UCSD-AML1 (cell line): ENCODE data around the gene UNC80.

Source experiments
- DNase-seq: peaks from one replicate; lab custom pipeline; 2025; ENCODE audit not compliant: unreplicated experiment; lab: John Stamatoyannopoulos, UW

Gene UNC80

DNA sequence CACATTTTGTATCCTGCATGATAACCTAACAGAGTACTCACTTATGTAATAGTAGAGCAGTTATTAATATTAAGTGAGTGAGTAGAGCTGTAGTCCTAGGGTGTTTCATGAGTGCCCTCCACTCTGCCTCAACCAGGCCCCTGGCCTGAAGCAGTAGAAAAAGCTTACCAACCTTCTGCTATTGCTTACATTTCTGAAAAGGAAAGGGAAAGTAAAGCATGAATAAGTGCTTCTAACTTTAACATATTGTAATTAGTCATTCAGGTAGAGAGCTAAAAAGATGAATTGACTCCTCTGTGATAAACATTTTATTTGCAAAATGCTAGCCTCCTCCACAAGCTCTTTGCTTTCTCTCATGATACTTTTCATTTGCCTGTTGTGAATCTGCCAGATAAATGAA is 136.1 kb downstream of the UNC80 start:
- no peak for DNase-seq

DNA sequence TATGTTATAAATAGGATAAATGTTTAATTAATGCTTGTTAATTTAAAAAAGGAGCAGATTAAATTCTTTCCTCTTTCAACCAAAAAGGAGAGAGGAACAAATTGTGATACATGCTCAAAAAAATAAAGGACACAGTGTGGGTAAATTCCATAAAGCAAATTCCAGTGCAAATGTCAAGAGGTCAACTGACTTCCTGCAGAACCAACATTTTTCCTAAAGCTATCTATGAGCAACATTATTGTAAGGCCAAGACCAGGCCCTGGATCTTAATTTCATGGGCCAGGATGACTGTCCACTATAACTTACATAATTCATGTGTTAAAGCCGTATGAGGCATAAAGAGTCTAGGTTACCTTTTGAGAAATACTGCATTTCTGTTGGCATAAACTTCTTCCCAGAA is 136.9 kb downstream of the UNC80 start:
- no peak for DNase-seq

DNA sequence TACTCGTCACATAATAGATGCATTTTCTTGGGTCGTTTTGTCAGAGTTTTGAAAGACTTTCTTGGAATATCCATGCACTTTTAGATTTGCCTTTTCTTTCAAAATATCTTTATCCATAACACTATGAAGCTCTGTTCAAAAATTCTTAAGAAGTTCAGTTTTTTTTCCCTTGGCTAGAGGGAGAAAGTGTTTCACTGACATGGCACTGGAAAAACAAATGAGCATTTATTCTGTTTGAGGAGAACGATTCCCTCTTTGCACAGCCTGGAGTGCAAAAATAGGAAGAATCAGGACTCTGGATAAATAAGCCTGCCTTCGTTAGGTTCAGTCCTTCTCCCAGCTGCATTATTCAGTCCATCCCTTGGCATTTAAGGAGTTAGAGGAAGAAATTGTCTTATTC is 139.9 kb downstream of the UNC80 start:
- no peak for DNase-seq

DNA sequence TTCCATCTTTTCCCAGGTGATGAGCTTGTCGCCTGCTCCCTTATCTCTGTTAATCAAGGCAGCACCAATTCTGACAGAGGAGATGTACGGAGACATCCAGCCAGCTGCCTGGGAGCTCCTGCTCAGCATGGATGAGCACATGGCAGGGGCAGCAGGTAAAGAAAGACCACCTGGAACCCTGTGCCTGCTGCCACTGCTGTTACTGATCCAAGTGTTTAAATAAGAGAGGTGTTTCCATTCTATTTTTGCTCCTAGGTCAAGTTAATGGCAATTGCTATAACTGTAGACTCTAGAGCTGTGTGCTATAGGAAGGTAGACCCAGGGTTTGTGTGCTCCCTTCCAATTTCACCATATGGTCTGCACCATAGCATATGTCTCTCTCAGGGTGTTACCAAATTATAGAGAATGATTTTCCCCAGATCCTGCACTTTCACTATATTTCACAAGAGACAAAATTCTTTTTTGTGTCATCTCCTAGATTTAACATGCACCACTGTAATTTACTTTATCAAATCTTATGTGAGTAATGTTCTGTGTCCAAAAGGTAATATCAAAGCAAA is 142.2 kb downstream of the UNC80 start:
- no peak for DNase-seq

DNA sequence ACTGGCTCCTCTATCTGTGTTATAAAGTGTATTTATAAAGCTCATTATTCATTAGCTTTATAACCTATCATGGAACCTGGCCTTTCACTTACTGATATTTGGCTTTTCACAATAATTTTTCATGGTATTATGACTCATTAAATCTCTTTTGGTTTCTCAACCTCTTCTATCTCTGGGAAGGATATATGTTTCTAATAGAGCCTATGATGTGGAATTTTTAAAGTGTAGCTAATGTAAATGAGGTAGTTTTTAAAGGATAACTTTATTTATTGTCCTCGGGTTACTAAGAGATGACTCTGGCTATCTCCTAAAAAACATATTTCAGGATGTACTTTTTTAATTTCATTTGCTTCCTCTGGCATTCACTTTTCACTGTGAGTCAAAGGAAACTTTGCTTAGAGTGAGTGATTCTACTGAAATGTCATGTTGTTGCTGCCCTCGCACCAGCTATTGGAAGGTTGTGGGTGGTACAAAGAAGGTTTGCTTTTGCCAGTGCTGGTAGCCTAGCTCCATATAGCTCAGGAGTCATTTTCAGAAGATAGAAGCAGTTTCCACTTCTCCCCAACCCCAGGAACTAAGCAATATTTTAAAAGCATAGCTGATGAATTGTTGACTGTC is 145.6 kb downstream of the UNC80 start:
- no peak for DNase-seq

DNA sequence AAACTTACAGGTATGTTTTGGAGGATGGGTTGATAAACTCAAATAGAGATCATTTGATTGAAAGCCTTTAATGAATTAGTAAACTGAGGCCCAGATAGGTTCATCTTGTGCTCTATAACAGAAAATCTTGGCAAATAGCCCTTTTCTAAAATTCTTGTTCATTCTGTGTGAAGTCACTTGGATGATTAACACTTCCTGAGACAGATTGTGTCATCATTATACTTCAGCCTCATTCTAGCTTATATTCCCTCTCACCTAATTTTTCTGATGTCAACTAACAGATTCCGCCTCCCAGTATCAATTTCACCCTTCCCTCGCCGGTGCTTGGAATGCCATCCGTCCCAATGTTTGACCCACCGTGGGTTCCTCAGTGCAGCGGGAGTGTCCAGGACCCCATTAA is 146.6 kb downstream of the UNC80 start:
- DNase-seq = no peak

DNA sequence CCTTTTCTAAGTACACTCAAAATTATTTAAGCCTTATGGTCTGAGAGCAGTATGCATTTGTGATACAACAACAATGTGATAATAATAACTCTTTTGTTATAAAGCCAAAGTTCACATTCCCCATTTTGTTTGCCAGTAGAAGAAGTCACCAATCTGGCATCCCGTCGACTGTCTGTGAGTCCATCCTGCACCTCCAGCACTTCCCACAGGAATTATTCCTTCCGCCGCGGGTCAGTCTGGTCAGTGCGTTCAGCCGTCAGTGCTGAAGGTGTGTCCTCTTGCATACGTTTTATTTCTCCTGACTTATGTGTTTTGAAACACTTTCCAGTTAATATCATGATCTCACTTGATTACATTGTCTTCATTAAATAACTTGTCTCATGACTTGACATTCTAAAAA is 150.5 kb downstream of the UNC80 start:
- no peak for DNase-seq

DNA sequence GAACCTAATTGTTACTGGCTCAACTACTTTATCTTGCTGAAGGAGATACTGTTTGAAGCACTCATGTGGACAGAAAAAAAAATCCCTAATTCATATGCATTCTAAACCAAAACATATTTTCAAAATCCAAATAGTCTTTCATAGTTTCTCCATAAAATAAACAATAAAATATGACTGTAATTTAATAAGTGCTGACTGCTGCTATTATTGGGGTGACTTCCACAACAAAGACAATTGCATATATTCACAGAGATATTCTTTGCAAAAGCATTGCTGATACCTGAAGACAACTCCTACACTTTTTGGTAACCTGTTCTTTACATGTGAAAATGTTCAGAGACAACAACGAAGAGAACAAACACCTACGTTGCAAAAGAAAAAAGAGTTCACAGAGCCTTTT is 157.7 kb downstream of the UNC80 start:
- DNase-seq = no peak

DNA sequence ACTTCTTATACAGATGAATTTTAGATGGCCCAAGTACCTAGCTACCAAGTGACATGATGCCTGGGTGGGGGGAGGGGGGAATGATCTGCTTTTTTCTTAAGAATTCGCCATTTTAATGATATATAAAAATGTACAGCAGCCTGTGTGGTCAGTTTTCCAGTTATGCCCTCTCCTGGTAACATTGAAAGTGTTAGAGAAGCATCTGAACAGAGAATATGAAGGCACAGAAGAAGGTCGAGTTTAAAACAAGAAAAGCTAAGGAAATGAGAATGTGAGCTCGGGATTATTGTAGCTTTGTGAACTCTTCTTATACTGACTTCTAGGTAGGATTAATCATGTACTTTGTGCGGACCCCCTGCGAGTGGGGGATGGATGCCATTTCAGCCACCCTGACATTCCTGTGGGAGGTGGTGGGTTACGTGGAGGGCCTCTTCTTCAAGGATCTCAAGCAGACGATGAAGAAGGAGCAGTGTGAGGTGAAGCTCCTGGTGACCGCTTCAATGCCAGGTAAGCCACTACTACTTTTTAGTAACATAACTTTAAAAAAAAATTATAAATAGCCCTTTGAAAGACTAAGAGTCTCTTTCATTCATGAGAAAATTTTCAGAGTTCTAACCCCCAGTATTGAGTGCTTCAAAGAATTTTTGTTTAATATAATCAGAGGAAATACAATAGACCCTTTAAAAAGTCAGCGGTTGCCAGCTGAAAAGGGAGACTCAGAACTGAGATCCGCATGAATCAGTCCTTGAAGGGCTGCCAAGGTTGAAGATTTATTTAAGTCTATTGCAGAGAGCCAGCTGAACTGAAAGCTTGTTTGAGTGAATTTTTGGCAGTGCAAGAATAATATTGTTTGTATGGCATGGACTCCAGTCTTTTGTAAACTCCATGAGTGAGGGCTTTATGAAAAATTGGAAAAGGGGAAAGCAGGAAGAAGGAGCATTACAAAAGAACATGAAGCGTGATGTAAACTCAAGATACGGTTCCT is 162.2 kb downstream of the UNC80 start:
- DNase-seq = no peak

DNA sequence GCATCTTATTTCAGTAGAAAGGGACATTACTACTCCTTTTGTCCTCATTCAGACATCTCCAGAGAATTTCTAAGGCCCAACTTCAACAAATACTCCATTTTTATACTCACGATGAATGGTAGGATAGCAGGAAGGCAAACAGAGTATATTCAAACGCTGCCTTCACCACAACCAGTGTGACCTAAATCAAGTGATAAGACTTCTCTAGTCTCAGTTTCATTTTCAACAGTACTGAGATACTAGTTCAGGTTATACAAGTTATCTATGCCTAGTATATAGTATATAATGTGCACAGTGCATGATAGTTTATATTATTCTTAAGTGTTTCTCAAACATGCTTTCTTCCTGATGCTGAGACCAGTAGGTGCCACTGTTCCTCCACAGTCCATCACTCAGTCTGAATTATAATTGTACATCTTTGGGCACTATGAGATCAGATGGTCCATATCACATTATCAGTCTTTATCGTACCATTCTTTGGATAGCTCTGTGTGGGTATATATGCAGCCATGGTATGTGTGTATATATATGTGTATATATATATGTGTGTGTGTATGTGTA is 164.6 kb downstream of the UNC80 start:
- no peak for DNase-seq

DNA sequence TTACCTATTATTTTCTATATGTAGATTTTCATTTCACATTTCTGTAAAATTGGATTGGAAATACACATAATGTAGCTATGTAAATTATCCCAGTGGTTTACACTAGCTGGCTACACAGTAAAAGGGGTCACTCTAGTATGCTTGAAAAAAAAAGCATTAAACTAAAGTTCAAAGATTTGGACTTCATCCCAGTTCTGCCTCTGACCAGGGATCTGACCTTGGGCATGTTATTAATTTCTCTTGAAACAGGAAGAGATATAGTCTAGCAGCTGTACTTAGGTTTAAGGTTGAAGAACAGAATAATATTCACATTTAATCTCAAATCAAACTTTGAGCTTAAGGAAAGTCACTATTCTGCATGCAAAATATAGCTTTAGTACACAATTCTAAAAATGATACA is 166.3 kb downstream of the UNC80 start:
- no peak for DNase-seq

DNA sequence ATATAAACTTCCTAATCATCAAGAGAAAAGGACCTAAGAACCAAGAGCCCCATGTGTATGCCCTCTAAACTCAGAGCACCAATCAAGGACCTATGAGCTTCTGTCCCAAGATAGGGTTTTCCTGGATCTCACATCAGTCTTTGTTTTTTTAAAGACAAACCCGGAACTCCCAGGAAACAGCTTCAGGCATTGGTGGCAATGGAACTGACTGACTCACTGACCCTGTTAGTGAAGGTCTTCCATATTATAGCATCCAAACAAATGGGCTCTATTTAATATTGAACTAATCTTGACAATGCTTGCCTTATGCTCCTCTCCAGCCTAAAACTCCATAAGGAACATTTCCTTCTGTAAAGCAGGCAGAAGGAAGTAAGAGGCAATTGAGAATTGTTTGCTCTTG is 167.3 kb downstream of the UNC80 start:
- DNase-seq = no peak

DNA sequence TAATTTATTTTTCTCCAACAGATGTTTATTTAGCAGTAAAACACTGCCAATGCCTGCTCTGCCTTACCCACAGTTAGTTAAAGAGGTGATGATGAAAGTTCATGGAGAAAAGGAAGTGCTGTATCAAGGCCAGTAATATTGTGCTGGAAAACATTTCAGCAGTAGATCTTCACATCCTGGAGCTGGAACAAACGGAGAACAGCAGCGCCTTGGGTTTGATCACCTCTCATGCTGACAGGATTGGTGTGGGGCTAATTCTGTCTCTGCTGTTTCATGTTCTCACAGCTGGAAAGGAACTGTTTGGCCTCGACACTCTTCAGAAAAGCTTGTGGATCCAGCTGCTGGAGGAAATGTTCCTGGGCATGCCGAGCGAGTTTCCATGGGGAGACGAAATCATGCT is 169.3 kb downstream of the UNC80 start:
- DNase-seq = no peak

DNA sequence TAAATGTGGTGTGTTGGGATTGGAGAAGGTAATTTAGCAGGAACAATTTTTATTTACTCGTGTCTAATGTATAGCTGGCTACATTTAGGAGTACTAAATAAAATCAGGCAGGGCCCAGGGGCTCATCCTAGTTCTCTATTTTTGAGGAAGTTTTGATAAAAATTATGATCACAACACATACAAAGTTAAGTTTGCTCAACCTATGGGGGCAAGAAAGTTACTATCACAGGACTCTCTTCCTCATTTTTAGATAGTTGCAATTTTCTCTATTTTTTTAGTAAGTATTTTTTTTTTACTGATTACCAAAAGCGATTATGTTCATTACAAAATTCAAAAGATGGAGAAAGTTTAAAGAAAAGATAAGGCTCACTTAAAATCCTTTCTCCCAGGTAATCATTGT is 170.8 kb downstream of the UNC80 start:
- DNase-seq = no peak

DNA sequence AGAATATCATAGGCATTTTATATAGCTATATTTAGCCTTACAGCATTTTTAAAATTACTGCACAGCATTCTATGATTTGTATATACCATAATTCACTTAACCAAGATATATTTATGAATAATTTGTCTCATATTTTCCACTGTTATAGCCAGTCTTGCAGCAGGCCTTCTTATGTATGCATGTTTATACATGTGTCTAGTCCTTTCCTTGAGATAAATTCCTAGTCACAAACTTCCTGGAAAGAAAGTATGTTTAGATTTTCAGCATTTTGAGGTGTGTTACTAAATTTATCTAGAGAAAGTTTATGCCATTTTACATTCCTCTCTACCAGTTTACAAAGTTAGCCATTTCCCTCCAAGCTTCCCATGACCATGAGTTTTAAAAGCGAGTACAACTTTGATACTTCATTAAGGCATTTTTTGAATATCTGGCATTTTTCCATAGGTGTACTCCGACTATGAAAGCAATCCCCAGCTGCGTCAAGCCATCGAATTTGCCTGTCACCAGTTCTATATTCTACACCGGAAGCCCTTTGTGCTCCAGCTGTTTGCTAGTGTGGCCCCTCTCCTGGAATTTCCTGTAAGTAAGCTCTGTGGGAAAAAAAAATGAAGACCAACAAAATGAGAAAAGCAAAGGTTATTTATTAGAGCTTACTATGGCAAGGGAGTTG is 171.4 kb downstream of the UNC80 start:
- no peak for DNase-seq

DNA sequence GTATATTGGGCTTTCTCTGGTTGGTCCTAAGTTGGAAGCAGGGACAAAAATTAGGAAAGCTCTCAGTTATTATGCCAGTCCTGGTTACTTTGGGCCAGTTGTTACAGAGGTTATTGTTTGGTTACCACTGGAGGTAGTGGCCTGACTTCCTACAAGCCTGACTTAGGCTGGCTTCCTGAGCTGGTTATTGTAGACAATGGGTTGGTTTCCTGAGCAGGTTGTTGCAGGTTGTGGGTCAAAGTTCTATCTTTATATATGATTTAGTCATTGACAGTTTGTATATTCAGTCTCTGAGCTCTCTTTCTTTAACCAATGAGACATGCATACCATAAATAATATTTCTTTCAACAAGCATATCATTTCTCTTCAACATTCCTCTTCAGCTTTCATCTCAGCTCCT is 172.1 kb downstream of the UNC80 start:
- DNase-seq = no peak

DNA sequence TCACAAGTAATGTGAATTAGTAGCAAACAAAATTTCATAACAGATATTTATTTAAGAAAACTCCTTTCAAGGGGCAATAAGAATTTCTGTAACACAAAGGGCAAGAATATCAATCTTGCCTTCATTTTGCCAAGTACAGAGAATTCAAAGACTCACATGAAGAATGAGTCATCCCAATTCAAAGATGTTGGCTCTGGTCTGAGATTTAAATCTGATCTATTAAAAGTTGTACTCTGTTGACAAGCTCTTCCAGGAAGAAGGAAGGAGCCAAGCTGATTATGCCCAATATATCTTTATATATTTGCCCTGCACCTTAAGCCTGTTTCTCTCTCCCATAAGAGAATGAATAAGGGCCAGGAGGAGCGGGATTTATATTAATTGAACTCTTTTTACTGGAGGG is 174.9 kb downstream of the UNC80 start:
- DNase-seq = no peak

DNA sequence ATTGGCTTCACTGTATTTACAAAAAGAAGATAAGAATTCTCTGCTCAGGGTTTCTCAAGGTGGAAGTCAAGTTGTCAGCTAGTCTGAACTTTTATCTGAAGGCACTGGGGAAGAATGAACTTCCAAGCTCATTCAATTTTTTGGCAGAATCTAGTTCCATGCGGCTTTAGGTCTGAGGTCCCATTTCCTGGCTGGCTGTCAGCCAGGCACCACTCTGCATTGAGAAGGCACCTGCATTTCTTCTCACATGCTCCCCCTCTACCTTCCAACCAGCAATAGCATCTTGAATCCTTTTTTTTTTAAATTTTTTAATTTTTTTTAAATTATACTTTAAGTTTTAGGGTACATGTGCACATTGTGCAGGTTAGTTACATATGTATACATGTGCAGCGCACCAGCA is 184.6 kb downstream of the UNC80 start:
- no peak for DNase-seq

DNA sequence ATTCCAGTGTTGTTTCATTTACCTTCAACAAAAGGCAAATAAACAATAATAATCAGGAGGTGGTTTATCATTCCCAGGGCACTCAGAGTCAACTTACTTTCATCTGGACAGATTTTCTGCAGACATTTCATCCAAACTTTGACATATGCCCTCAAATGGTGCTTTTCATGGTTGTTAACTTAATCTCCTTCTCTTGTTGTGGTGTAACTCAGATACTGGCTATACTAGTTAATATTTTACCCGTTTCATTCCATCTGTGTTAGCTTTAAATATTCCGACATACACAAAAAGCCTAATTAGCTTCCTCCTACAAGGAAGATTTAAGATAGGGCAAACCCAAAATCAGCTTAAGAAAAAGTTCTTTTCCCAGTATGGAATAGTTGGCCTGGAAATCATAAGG is 186.4 kb downstream of the UNC80 start:
- DNase-seq = no peak

DNA sequence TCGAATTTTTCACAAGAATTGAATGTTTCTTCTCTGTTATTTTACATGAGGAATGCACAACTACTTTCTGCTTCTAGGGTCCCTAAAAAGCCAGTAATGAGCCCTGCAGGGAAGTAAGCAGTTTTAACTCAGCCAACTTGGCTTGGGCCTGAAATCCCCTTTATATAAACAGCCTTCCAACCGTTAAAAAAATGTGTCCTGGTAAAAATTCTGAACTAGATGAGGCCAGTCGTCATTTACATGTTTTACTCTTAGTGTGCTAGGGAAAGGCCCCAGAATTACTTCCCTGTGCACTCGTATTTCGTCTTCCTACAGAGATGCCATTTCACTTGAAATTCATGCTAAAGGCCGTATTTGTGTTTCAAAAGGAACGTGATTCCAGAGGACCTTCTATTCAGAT is 188.4 kb downstream of the UNC80 start:
- no peak for DNase-seq
